ENCODE results near the gene SEC14L1. TPM values are rescaled to one million over a fixed set of nuclear protein-coding genes. Genes with fewer than 3 reads are reported as not detected.
"Not testable (repeated sequence)": the region's sequence is repeated elsewhere in the genome, so short reads cannot be mapped to it uniquely, and the experiment has no call there.

The SEC14L1 gene
- polyA plus RNA-seq, 1 donor = 28.7 TPM

DNA sequence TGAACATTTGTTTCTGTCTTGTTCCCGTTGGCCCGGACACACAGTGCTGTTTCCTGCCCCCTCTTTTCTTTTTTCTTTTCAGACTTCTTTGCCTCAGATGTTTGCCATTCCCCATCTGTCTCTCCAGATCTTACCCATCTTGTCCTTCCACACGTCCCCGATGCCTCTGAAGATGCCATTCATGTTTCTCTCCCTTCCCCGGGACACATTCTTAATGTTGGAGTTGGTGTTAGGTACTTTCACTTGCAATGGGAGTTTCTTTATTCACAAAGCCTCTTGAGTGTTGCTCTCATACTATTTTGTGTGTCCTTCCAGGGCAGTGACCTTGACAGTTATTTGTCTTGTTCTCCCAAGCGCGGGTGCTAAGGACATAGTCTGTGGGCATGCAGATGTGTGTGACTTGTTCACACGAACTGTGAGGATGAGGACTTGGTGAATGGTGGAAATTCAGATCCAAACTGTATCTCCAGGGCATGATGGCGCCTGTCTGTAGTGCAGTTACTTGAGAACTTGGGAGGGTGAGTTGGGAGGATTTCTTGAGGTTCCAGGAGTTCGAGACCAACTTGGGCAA lies 8.3 kb downstream of the SEC14L1 start:
- Histone ChIP-seq H3K4me3 (ENCODE audit: low read length) (no peak overlapping the region), H3K27ac (ENCODE audit: low read length) (no peak overlapping the region), H3K27me3 (ENCODE audit: control insufficient read depth, insufficient read depth, low read length) (no peaks in the 10 kb centered on the region), H3K36me3 (ENCODE audit: control insufficient read depth, insufficient read depth, low read length) (peaks cover 6% of the 10 kb centered on the region), H3K4me1 (ENCODE audit: control insufficient read depth, insufficient read depth, low read length) (peaks cover 23% of the 10 kb centered on the region), H3K9me3 (ENCODE audit: control insufficient read depth, low read depth, low read length) (no peaks in the 10 kb centered on the region)
- WGBS (ENCODE audit: insufficient coverage, low lambda C conversion rate) = 85% methylated on average over 5 of the region's 10 CpGs
- DNase-seq = no peak

GRCh38 chr17:77150196-77150595 lies 9.4 kb downstream of the SEC14L1 start:
- Histone ChIP-seq H3K4me3 (ENCODE audit: low read length) (no peak overlapping the region), H3K9me3 (ENCODE audit: control insufficient read depth, low read depth, low read length) (no peaks in the 10 kb centered on the region), H3K36me3 (ENCODE audit: control insufficient read depth, insufficient read depth, low read length) (peaks cover 4% of the 10 kb centered on the region), H3K27me3 (ENCODE audit: control insufficient read depth, insufficient read depth, low read length) (no peaks in the 10 kb centered on the region), H3K27ac (ENCODE audit: low read length) (no peak overlapping the region), H3K4me1 (ENCODE audit: control insufficient read depth, insufficient read depth, low read length) (peaks cover 23% of the 10 kb centered on the region)
- WGBS (ENCODE audit: insufficient coverage, low lambda C conversion rate) = no CpG with 5 or more reads among the region's 5 CpGs
- DNase-seq = no peak

DNA sequence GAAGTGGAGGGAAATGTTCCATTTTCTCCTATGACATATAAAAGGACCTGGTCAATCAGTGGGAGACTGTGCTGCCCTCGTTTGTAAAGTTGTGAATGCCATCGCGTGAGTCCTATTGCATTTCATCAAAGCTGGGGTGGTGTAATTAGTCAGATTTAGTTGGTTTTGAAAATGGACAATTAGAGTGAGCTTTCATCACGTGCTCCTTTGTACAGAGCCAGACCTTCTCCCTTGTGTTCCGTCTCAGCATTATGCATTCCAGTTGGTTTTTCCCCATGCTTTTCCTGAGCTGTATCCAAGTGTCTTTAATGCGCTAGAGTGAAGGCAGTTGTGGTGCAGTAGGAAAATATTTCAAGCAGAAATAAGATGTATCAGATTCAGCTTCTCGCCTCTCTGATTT lies 10.4 kb downstream of the SEC14L1 start:
- no peaks in the 10 kb centered on the region for H3K27me3 ChIP-seq (ENCODE audit: control insufficient read depth, insufficient read depth, low read length)
- H3K4me1 ChIP-seq (ENCODE audit: control insufficient read depth, insufficient read depth, low read length) = peaks cover 16% of the 10 kb centered on the region
- peaks cover 4% of the 10 kb centered on the region for H3K36me3 ChIP-seq (ENCODE audit: control insufficient read depth, insufficient read depth, low read length)
- WGBS (ENCODE audit: insufficient coverage, low lambda C conversion rate) = no CpG with 5 or more reads among the region's 7 CpGs
- DNase-seq = no peak
- no peak overlapping the region for H3K27ac ChIP-seq (ENCODE audit: low read length)
- H3K9me3 ChIP-seq (ENCODE audit: control insufficient read depth, low read depth, low read length) = no peaks in the 10 kb centered on the region
- no peak overlapping the region for H3K4me3 ChIP-seq (ENCODE audit: low read length)

DNA sequence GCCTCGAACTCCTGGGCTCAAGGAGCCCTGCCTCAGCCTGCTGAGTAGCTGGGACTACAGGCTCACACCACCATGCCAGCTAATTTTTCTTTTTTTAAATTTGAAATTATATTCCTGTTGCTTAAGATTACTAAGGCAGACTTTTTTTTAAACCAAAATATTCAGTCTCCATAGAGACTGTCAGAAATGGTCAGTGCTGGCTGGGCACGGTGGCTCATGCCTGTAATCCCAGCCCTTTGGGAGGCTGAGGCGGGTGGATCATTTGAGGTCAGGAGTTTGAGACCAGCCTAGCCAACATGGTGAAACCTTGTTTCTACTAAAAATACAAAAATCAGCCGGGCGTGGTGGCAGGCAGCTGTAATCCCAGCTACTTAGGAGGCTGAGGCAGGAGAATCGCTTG lies 11.3 kb downstream of the SEC14L1 start:
- H3K4me1 ChIP-seq (ENCODE audit: control insufficient read depth, insufficient read depth, low read length) = peaks cover 15% of the 10 kb centered on the region
- whole genome bisulfite sequencing (ENCODE audit: insufficient coverage, low lambda C conversion rate) = 94% methylated on average over 3 of the region's 6 CpGs
- H3K27ac ChIP-seq (ENCODE audit: low read length) = not testable (repeated sequence)

GRCh38 chr17:77153472-77153871 lies 12.7 kb downstream of the SEC14L1 start:
- H3K4me3 ChIP-seq (ENCODE audit: low read length) = no peak overlapping the region
- no CpG with 5 or more reads among the region's 1 CpG for WGBS (ENCODE audit: insufficient coverage, low lambda C conversion rate)
- DNase-seq = no peak
- no peaks in the 10 kb centered on the region for H3K9me3 ChIP-seq (ENCODE audit: control insufficient read depth, low read depth, low read length)
- H3K4me1 ChIP-seq (ENCODE audit: control insufficient read depth, insufficient read depth, low read length) = peaks cover 2% of the 10 kb centered on the region
- H3K36me3 ChIP-seq (ENCODE audit: control insufficient read depth, insufficient read depth, low read length) = peaks cover 4% of the 10 kb centered on the region
- H3K27ac ChIP-seq (ENCODE audit: low read length) = no peak overlapping the region
- H3K27me3 ChIP-seq (ENCODE audit: control insufficient read depth, insufficient read depth, low read length) = no peaks in the 10 kb centered on the region

More for the DNA sequence above, 11.3 kb downstream of the SEC14L1 start:
- H3K4me3 ChIP-seq (ENCODE audit: low read length); H3K9me3 ChIP-seq (ENCODE audit: control insufficient read depth, low read depth, low read length); DNase-seq; H3K27me3 ChIP-seq (ENCODE audit: control insufficient read depth, insufficient read depth, low read length); H3K36me3 ChIP-seq (ENCODE audit: control insufficient read depth, insufficient read depth, low read length): not testable (repeated sequence)

DNA sequence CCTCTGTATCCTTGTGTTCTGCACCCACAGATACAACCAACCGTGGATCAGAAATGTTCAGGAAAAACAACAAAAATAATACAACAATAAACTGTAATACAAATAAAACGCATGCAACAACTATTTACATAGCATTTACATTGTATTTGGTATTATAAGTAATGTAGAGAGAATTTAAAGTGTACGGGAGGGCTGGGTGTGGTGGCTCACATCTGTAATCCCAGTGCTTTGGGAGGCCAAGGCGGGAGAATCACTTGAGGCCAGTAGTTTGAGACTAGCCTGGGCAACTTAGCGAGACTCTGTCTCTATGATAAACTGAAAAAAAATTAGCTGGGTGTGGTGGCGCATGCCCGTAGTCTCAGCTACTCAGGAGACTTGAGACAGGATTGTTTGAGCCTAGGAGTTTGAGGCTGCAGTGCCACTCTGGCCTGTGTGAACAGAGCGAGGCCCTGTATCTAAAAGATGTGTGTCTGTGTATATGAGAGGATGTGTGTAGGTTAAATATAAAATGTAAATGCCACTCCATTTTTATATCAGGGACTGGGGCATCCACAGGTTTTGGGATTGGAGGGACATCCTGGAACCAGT lies 13.3 kb downstream of the SEC14L1 start:
- Histone ChIP-seq H3K4me3 (ENCODE audit: low read length) (no peak overlapping the region), H3K27ac (ENCODE audit: low read length) (no peak overlapping the region), H3K9me3 (ENCODE audit: control insufficient read depth, low read depth, low read length) (no peaks in the 10 kb centered on the region), H3K4me1 (ENCODE audit: control insufficient read depth, insufficient read depth, low read length) (no peaks in the 10 kb centered on the region), H3K36me3 (ENCODE audit: control insufficient read depth, insufficient read depth, low read length) (peaks cover 4% of the 10 kb centered on the region), H3K27me3 (ENCODE audit: control insufficient read depth, insufficient read depth, low read length) (no peaks in the 10 kb centered on the region)
- no peak for DNase-seq
- WGBS (ENCODE audit: insufficient coverage, low lambda C conversion rate) = 100% methylated on average over 1 of the region's 8 CpGs

GRCh38 chr17:77155125-77155524 lies 14.4 kb downstream of the SEC14L1 start:
- Histone ChIP-seq H3K36me3 (ENCODE audit: control insufficient read depth, insufficient read depth, low read length) (peaks cover 4% of the 10 kb centered on the region), H3K27ac (ENCODE audit: low read length) (no peak overlapping the region), H3K27me3 (ENCODE audit: control insufficient read depth, insufficient read depth, low read length) (no peaks in the 10 kb centered on the region), H3K4me1 (ENCODE audit: control insufficient read depth, insufficient read depth, low read length) (no peaks in the 10 kb centered on the region), H3K4me3 (ENCODE audit: low read length) (no peak overlapping the region), H3K9me3 (ENCODE audit: control insufficient read depth, low read depth, low read length) (no peaks in the 10 kb centered on the region)
- no CpG with 5 or more reads among the region's 3 CpGs for WGBS (ENCODE audit: insufficient coverage, low lambda C conversion rate)
- DNase-seq = no peak

GRCh38 chr17:77157766-77158165 lies 17.0 kb downstream of the SEC14L1 start:
- 100% methylated on average over 1 of the region's 6 CpGs for WGBS (ENCODE audit: insufficient coverage, low lambda C conversion rate)
- DNase-seq; H3K27ac ChIP-seq (ENCODE audit: low read length); H3K4me1 ChIP-seq (ENCODE audit: control insufficient read depth, insufficient read depth, low read length); H3K27me3 ChIP-seq (ENCODE audit: control insufficient read depth, insufficient read depth, low read length); H3K9me3 ChIP-seq (ENCODE audit: control insufficient read depth, low read depth, low read length); H3K4me3 ChIP-seq (ENCODE audit: low read length); H3K36me3 ChIP-seq (ENCODE audit: control insufficient read depth, insufficient read depth, low read length): not testable (repeated sequence)

DNA sequence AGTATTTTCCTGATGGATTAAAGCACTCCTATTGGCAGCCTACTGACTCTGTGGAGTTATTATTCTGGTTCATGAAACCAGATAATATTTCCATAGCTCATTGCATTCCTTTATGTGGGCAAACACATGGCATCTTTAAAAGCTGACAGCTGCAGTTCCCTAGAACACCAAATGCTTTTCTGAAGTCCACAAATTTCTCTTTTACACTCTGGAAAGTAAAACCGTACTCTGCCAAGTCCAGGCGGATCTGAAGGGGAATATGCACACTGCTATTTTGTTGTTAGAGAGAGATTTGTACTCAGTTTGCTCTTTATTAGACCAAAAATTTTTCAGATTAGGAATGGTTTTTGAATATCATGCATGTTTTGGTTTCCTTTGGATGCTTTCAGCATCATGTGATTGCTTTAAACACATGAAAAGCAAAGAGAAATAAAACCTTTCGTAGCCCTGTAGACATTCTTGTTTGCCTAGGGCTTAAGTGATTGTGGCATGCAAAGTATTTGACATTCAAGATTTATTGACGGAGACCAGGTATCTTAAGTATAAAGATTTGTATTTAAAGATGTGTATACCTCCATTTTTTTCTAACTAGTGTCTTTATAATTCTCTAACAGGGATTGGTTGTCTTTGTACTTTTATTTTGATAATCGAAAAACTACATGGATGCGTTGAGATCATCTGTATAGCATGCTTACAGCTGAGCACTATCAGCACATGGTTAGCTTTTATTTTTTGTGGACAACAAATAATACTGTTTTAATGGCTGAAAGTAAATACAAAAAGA lies 19.5 kb downstream of the SEC14L1 start:
- no peak for DNase-seq
- Histone ChIP-seq H3K4me1 (ENCODE audit: control insufficient read depth, insufficient read depth, low read length) (peaks cover 13% of the 10 kb centered on the region), H3K4me3 (ENCODE audit: low read length) (no peak overlapping the region), H3K27me3 (ENCODE audit: control insufficient read depth, insufficient read depth, low read length) (no peaks in the 10 kb centered on the region), H3K36me3 (ENCODE audit: control insufficient read depth, insufficient read depth, low read length) (no peaks in the 10 kb centered on the region), H3K27ac (ENCODE audit: low read length) (no peak overlapping the region), H3K9me3 (ENCODE audit: control insufficient read depth, low read depth, low read length) (no peaks in the 10 kb centered on the region)
- 10% methylated on average over 2 of the region's 6 CpGs for whole genome bisulfite sequencing (ENCODE audit: insufficient coverage, low lambda C conversion rate)

DNA sequence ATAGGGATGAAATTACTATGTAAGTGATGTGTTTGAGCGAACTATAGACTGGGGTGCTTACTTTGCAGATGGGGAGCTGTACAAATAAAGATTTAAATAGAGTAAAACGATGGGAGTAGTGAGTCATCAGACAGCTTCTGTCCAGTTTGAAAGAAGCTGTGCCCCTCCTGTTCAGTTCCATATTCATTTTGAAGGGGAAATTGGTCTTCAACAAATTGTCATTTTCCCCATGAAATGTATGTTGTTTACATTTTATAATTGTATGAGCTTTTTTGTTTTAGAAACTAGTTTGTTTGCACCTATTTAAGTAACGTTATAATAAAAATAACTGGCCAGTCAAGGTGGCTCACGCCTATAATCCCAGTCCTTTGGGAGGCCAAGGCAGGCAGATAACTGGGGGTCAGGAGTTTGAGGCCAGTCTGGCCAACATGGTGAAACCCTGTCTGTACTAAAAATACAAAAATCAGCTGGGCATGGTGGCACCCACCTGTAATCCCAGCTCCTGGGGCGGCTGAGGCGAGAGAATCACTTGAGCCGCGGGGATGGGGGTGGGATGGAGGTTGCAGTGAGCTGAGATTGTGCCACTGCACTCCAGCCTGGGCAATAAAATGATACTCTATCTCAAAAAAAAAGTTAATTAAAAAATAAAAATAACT lies 20.2 kb downstream of the SEC14L1 start:
- Histone ChIP-seq H3K4me1 (ENCODE audit: control insufficient read depth, insufficient read depth, low read length) (peaks cover 13% of the 10 kb centered on the region), H3K4me3 (ENCODE audit: low read length) (no peak overlapping the region), H3K36me3 (ENCODE audit: control insufficient read depth, insufficient read depth, low read length) (no peaks in the 10 kb centered on the region), H3K27ac (ENCODE audit: low read length) (no peak overlapping the region), H3K9me3 (ENCODE audit: control insufficient read depth, low read depth, low read length) (no peaks in the 10 kb centered on the region), H3K27me3 (ENCODE audit: control insufficient read depth, insufficient read depth, low read length) (no peaks in the 10 kb centered on the region)
- no peak for DNase-seq
- WGBS (ENCODE audit: insufficient coverage, low lambda C conversion rate) = 56% methylated on average over 4 of the region's 8 CpGs
